ENCODE results near the gene TCF7L2. TPM values are rescaled to one million over a fixed set of nuclear protein-coding genes. Genes with fewer than 3 reads are reported as not detected.
A peak's percentile ranks its signal among the peaks of the same experiment; 100 is the strongest.

TCF7L2 gene
- total and polyA plus RNA-seq, 8 donors: 6.7 to 179 (median 61.7) TPM

GRCh38 chr10:113140143-113141011 is 190.3 kb downstream of the TCF7L2 start:
- no peak overlapping the region for H3K4me3 ChIP-seq
- TF ChIP-seq EP300 (IDR thresholded peaks at IDR 0.05) (no peak), CTCF (IDR thresholded peaks at IDR 0.05) (no peak), POLR2AphosphoS5 (IDR thresholded peaks at IDR 0.05) (no peak), POLR2A (IDR thresholded peaks at IDR 0.05) (no peak)
- intact Hi-C loops (cut with DNase I; ENCODE audit: low total_unique reads): no loop called here
- 88 to 96% (median 94%) methylated on average over 10 of the region's 10 CpGs for WGBS, 5 donors
- no peaks in the 10 kb centered on the region for H3K27me3 ChIP-seq
- peaks cover 12 to 55% (median 34%) of the 10 kb centered on the region in 4 donors for H3K4me1 ChIP-seq
- H3K27ac ChIP-seq: no peak overlapping the region
- H3K36me3 ChIP-seq: peaks cover 0 to 44% (median 42%) of the 10 kb centered on the region in 4 donors
- no peak for DNase-seq
- no peaks in the 10 kb centered on the region for H3K9me3 ChIP-seq

DNA sequence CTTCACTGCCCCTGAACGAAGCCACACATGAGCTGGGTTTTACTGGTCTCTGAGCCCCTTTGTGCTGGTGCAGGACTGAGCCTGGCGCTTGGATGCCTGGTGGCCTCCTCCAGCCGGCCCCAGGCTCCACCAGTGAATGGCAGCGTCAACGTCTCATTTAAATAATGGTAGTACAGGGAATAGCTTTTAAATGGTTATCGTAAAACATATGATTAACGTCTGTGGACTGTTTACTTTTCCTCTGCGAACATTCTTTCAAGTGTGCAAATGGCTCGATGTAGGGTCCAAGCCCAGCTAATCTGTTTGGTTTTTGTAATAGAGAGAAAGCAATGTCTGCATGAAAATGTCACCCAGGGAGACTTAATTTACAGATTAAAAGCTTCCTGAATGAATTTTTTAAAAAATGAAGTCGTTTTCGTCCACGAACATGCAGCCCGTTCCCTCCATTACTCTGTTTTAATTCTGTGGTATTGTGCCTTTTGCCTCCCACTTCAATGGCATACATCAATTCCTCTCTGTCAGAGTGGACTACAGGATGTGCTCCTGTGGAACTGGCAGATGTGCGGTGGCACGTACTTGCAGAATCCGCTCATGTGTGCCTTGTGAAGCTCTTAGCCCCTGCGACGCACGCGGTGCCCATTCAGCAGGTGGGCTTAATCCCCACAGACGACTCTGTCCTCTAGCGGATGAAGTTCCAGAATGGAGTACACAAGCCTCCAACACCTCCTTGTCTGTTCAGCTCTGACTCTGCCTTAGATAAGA is 192.7 kb downstream of the TCF7L2 start:
- 44 to 62% (median 60%) methylated on average over 22 of the region's 22 CpGs for WGBS, 5 donors
- peaks cover 12 to 48% (median 29%) of the 10 kb centered on the region in 4 donors for H3K4me1 ChIP-seq

GRCh38 chr10:113144576-113144975 is 194.5 kb downstream of the TCF7L2 start:
- Histone ChIP-seq H3K27ac (no peak overlapping the region), H3K4me3 (no peak overlapping the region), H3K36me3 (peaks cover 20 to 85% (median 81%) of the 10 kb centered on the region in 4 donors), H3K9me3 (no peaks in the 10 kb centered on the region), H3K27me3 (no peaks in the 10 kb centered on the region), H3K4me1 (peaks cover 12 to 31% (median 16%) of the 10 kb centered on the region in 4 donors)
- 91 to 97% (median 94%) methylated on average over 5 of the region's 5 CpGs for WGBS, 5 donors
- intact Hi-C loops (cut with DNase I; ENCODE audit: low total_unique reads): no loop called here
- no peak for DNase-seq
- TF ChIP-seq EP300 (IDR thresholded peaks at IDR 0.05) (no peak), POLR2AphosphoS5 (IDR thresholded peaks at IDR 0.05) (no peak), CTCF (IDR thresholded peaks at IDR 0.05) (no peak), POLR2A (IDR thresholded peaks at IDR 0.05) (no peak)

More for the DNA sequence above, 192.7 kb downstream of the TCF7L2 start:
- no peaks in the 10 kb centered on the region for H3K27me3 ChIP-seq
- DNase-seq: peak in 1 of 2 donors; percentile 64
- H3K4me3 ChIP-seq: no peak overlapping the region
- intact Hi-C loops (cut with DNase I; ENCODE audit: low total_unique reads): no loop called here
- TF ChIP-seq EP300 (IDR thresholded peaks at IDR 0.05): no peak
- no peak for TF ChIP-seq POLR2A (IDR thresholded peaks at IDR 0.05)
- no peak for TF ChIP-seq CTCF (IDR thresholded peaks at IDR 0.05)
- TF ChIP-seq POLR2AphosphoS5 (IDR thresholded peaks at IDR 0.05): no peak
- H3K36me3 ChIP-seq: peaks cover 10 to 68% (median 65%) of the 10 kb centered on the region in 4 donors
- H3K9me3 ChIP-seq: no peaks in the 10 kb centered on the region
- H3K27ac ChIP-seq: peak overlapping the region in 2 of 5 donors; percentile 9 to 38

DNA sequence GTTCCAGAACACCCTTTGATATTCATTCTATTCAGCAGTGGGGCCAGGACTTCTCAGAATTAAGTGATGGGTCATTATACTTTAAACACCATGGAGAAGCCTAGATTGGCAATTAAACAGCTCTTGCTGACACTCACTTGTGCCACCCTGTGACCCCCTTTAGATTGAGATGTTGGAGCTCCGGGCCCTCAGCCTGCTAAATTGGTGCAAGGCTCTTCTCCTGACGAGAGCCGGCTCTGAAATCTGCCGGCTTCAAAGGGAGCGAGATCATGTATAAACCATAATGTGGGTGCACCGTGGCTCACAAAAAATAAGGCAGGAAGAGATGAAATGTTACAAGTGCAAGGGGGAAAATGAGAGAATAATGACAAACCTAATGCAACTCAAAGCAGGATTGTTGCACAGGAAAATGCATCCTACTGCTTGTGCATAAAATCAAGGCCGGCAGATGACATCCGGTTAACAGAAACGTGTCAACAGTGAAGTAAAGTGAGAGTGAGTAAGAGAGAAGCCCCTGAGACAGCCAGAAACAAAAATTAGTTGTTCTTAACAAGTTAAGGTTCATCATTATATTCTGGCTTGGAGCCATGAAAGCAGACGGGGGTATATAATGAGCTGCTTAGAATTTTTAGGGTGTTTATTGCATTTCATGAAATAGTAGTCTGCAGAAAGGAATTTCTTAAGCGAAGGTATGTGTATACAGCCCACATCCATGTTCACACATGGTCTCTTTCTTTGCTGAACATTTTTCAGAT is 198.2 kb downstream of the TCF7L2 start:
- Histone ChIP-seq H3K36me3 (peaks cover 43 to 99% (median 97%) of the 10 kb centered on the region in 4 donors), H3K27ac (no peak overlapping the region), H3K9me3 (no peaks in the 10 kb centered on the region), H3K27me3 (no peaks in the 10 kb centered on the region), H3K4me3 (no peak overlapping the region), H3K4me1 (peaks cover 0 to 5% (median 0%) of the 10 kb centered on the region in 4 donors)
- TF ChIP-seq POLR2A (IDR thresholded peaks at IDR 0.05) (no peak), EP300 (IDR thresholded peaks at IDR 0.05) (no peak), POLR2AphosphoS5 (IDR thresholded peaks at IDR 0.05) (no peak), CTCF (IDR thresholded peaks at IDR 0.05) (no peak)
- intact Hi-C loops (cut with DNase I; ENCODE audit: low total_unique reads): no loop called here
- no peak for DNase-seq
- WGBS, 5 donors: 88 to 91% (median 90%) methylated on average over 11 of the region's 11 CpGs

All from stomach (tissue), 9 donors.